NCI-H2171 treated with DMSO at 0.1 percent for 48 hours (cell line): ENCODE data around the gene BPI.
"Not testable (repeated sequence)": the region's sequence is repeated elsewhere in the genome, so short reads cannot be mapped to it uniquely, and the experiment has no call there.

ENCODE experiments used
- DNase-seq: peaks from one replicate; lab custom pipeline; 2025; lab: John Stamatoyannopoulos, UW

The BPI gene

GRCh38 chr20:38303908-38304379 lies at the start of gene BPI:
TSS of gene BPI (plus strand) at chr20:38304156. CDS start at chr20:38304224, 68 bp downstream.
- DNase-seq: no peak

GRCh38 chr20:38254621-38255020 lies 49.3 kb upstream of the BPI start:
- not testable (repeated sequence) for DNase-seq

- no peak for DNase-seq
Observed at GRCh38 chr20:38255393-38255792, 48.6 kb upstream of the BPI start.

GRCh38 chr20:38256021-38256420 lies 47.9 kb upstream of the BPI start:
- no peak for DNase-seq

- DNase-seq: no peak
Observed at GRCh38 chr20:38256966-38257365, 47.0 kb upstream of the BPI start.

GRCh38 chr20:38258545-38259215 lies 45.3 kb upstream of the BPI start:
- no peak for DNase-seq

- no peak for DNase-seq
Observed at GRCh38 chr20:38260025-38260377, 44.0 kb upstream of the BPI start.

- DNase-seq: no peak
Observed at GRCh38 chr20:38260378-38261053, 43.4 kb upstream of the BPI start, which contains the start of gene KIAA1755. TSS of gene KIAA1755 (minus strand) at chr20:38260735. CDS start at chr20:38260500, 235 bp downstream.

- no peak for DNase-seq
Observed at GRCh38 chr20:38261054-38261390, 42.9 kb upstream of the BPI start.

GRCh38 chr20:38262931-38263330 lies 41.0 kb upstream of the BPI start:
- DNase-seq: no peak

GRCh38 chr20:38266426-38266825 lies 37.5 kb upstream of the BPI start:
- no peak for DNase-seq

- DNase-seq: no peak
Observed at GRCh38 chr20:38267296-38267695, 36.7 kb upstream of the BPI start.

GRCh38 chr20:38267901-38268514 lies 35.9 kb upstream of the BPI start:
- no peak for DNase-seq

GRCh38 chr20:38269040-38269439 lies 34.9 kb upstream of the BPI start:
- DNase-seq: no peak

- no peak for DNase-seq
Observed at GRCh38 chr20:38269715-38270114, 34.2 kb upstream of the BPI start.

GRCh38 chr20:38270869-38271605 lies 32.9 kb upstream of the BPI start:
- DNase-seq: no peak

- no peak for DNase-seq
Observed at GRCh38 chr20:38271608-38272120, 32.3 kb upstream of the BPI start.

- DNase-seq: no peak
Observed at GRCh38 chr20:38272398-38272797, 31.6 kb upstream of the BPI start.

- no peak for DNase-seq
Observed at GRCh38 chr20:38272961-38273360, 31.0 kb upstream of the BPI start.

- no peak for DNase-seq
Observed at GRCh38 chr20:38275815-38276550, 28.0 kb upstream of the BPI start.

GRCh38 chr20:38277285-38277684 lies 26.7 kb upstream of the BPI start:
- DNase-seq: no peak

- no peak for DNase-seq
Observed at GRCh38 chr20:38277691-38278090, 26.3 kb upstream of the BPI start.
